Measurements from ENCODE around the gene ACTG1. TPM values are rescaled to one million over a fixed set of nuclear protein-coding genes. Genes with fewer than 3 reads are reported as not detected.

Gene ACTG1
- total and polyA plus RNA-seq, 4 donors, result 347 to 1,699 (median 1,282) TPM

GRCh38 chr17:81535007-81535328 lies 22.4 kb upstream of the ACTG1 start:
- H3K9ac ChIP-seq (ENCODE audit: low read depth in 1 of 2, low read length in 2 of 2), result no peak overlapping the region
- H3K4me1 ChIP-seq (ENCODE audit: control insufficient read depth in 4 of 4, insufficient read depth in 4 of 4, low read length in 3 of 4), result peaks cover 0 to 6% (median 3%) of the 10 kb centered on the region in 4 donors
- 80% methylated on average over 5 of the region's 5 CpGs for WGBS
- no peak overlapping the region for H3K4me3 ChIP-seq (ENCODE audit: low read depth in 1 of 3, low read length in 3 of 3)
- no peak for DNase-seq (ENCODE audit: low spot score)
- TF ChIP-seq HNF4G (IDR thresholded peaks at IDR 0.05) (no peak), ZBTB33 (IDR thresholded peaks at IDR 0.05) (no peak), HNF4A (conservative IDR thresholded peaks at IDR 0.05) (no peak), JUND (IDR thresholded peaks at IDR 0.05) (no peak), TAF1 (conservative IDR thresholded peaks at IDR 0.05) (no peak), MAX (IDR thresholded peaks at IDR 0.05) (no peak), EGR1 (IDR thresholded peaks at IDR 0.05; ENCODE audit: low read depth in 2 of 2) (no peak), YY1 (IDR thresholded peaks at IDR 0.05) (no peak), FOXA1 (IDR thresholded peaks at IDR 0.05) (no peak), NR2F2 (IDR thresholded peaks at IDR 0.05) (no peak), ATF3 (IDR thresholded peaks at IDR 0.05) (no peak), CTCF (IDR thresholded peaks at IDR 0.05; ENCODE audit: low read depth, low read length, missing input control) (no peak), REST (IDR thresholded peaks at IDR 0.05) (no peak), SP1 (IDR thresholded peaks at IDR 0.05) (no peak)
- peaks cover 0 to 6% (median 2%) of the 10 kb centered on the region in 4 donors for H3K36me3 ChIP-seq (ENCODE audit: control insufficient read depth in 4 of 4, insufficient read depth in 3 of 4, low read depth in 1 of 4, low read length in 3 of 4)
- no peaks in the 10 kb centered on the region for H3K9me3 ChIP-seq (ENCODE audit: control insufficient read depth in 4 of 4, low read length in 3 of 4)
- H3K27ac ChIP-seq (ENCODE audit: low read depth in 1 of 2, low read length in 2 of 2), result no peak overlapping the region
- H3K27me3 ChIP-seq (ENCODE audit: control insufficient read depth in 4 of 4, insufficient read depth in 4 of 4, low read length in 3 of 4), result peaks cover 0 to 4% (median 0%) of the 10 kb centered on the region in 4 donors

- no peaks in the 10 kb centered on the region for H3K9me3 ChIP-seq (ENCODE audit: control insufficient read depth in 4 of 4, low read length in 3 of 4)
- H3K4me1 ChIP-seq (ENCODE audit: control insufficient read depth in 4 of 4, insufficient read depth in 4 of 4, low read length in 3 of 4), result peaks cover 0 to 6% (median 3%) of the 10 kb centered on the region in 4 donors
- H3K9ac ChIP-seq (ENCODE audit: low read depth in 1 of 2, low read length in 2 of 2), result no peak overlapping the region
- H3K4me3 ChIP-seq (ENCODE audit: low read depth in 1 of 3, low read length in 3 of 3), result no peak overlapping the region
- no peak overlapping the region for H3K27ac ChIP-seq (ENCODE audit: low read depth in 1 of 2, low read length in 2 of 2)
- 60% methylated on average over 6 of the region's 6 CpGs for WGBS
- H3K27me3 ChIP-seq (ENCODE audit: control insufficient read depth in 4 of 4, insufficient read depth in 4 of 4, low read length in 3 of 4), result peaks cover 0 to 4% (median 0%) of the 10 kb centered on the region in 4 donors
- peaks cover 0 to under 1% (median 0%) of the 10 kb centered on the region in 4 donors for H3K36me3 ChIP-seq (ENCODE audit: control insufficient read depth in 4 of 4, insufficient read depth in 3 of 4, low read depth in 1 of 4, low read length in 3 of 4)
- DNase-seq (ENCODE audit: low spot score), result no peak
- TF ChIP-seq HNF4G (IDR thresholded peaks at IDR 0.05), result no peak
- no peak for TF ChIP-seq FOXA1 (IDR thresholded peaks at IDR 0.05)
- no peak for TF ChIP-seq CTCF (IDR thresholded peaks at IDR 0.05; ENCODE audit: low read depth, low read length, missing input control)
- TF ChIP-seq TAF1 (conservative IDR thresholded peaks at IDR 0.05), result no peak
- TF ChIP-seq FOXA2 (IDR thresholded peaks at IDR 0.05), result no peak
- TF ChIP-seq YY1 (IDR thresholded peaks at IDR 0.05), result no peak
- TF ChIP-seq SP1 (IDR thresholded peaks at IDR 0.05), result no peak
- no peak for TF ChIP-seq REST (IDR thresholded peaks at IDR 0.05)
- TF ChIP-seq ATF3 (IDR thresholded peaks at IDR 0.05), result no peak
- no peak for TF ChIP-seq HNF4A (conservative IDR thresholded peaks at IDR 0.05)
These were observed 21.8 kb upstream of the ACTG1 start for GRCh38 chr17:81534157-81535006.
